Raji (cell line): ENCODE results near the gene ZFP36.

Experiments
- POLR2A ChIP-seq: IDR thresholded peaks from 2 replicates; pipeline ENCODE4 v1.6.1; 2011; ENCODE audit warnings: low read depth, low read length, control low read depth; ENCODE audit not compliant: insufficient read depth

Gene ZFP36, protein sequence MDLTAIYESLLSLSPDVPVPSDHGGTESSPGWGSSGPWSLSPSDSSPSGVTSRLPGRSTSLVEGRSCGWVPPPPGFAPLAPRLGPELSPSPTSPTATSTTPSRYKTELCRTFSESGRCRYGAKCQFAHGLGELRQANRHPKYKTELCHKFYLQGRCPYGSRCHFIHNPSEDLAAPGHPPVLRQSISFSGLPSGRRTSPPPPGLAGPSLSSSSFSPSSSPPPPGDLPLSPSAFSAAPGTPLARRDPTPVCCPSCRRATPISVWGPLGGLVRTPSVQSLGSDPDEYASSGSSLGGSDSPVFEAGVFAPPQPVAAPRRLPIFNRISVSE

DNA sequence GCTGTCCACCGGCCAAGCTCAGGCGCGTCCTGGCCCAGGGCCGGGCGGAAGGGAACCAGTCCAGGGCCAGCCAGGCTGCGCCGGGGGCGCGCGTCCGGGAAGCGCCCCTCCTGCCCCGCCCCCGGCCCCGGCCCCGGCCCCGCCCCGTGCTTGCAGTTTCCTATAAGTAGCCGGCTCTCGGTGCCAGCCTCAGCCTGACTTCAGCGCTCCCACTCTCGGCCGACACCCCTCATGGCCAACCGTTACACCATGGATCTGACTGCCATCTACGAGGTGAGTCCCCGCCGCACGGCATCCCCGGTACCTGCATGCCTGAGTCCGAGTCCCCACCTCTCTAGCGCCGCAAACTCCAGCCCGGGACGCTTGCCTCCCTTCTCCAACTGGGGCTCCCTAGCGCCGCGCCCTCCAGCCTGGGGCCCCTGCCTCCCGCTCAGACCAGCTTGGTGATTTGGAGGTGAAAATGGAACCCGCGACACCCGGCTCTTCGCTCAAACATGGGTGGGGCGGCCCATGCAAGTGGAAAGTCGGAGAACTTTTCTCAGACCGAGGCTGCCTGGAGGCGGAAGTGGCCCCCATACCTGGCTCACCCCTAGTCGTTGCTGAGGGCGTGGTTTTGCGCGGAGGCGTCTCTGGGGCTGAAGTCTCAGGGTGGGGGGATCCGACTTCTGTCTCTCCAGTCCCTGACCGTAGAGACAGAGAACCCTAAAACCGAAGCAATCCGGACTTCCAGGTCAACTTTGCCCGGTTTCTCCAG is at the start of gene ZFP36:
ZFP36 (plus strand) TSS at position 192 of the 754 bp plus-strand sequence; CDS start at position 250, 58 bp downstream.
- peak; percentile 100 for TF ChIP-seq POLR2A

DNA sequence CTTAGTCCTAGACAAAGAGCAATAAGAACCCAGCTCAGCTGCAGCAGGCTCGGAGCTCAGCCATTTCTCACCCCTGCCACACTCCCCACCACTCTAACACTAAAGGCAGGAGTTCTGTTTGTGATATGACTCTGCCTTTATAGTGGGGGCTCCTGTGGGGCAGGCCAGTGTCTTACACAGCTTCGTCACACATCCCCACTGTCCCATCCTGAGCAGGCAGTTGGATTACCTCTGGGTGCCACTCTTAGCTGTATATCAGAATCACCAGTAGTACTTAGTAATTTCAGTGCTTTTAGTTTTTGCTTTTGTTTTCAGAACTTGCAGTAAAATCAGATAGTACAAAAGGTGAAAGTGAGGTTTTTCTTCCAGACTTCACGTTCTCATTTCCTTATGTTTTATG is 47.6 kb upstream of the ZFP36 start:
- TF ChIP-seq POLR2A: no peak

DNA sequence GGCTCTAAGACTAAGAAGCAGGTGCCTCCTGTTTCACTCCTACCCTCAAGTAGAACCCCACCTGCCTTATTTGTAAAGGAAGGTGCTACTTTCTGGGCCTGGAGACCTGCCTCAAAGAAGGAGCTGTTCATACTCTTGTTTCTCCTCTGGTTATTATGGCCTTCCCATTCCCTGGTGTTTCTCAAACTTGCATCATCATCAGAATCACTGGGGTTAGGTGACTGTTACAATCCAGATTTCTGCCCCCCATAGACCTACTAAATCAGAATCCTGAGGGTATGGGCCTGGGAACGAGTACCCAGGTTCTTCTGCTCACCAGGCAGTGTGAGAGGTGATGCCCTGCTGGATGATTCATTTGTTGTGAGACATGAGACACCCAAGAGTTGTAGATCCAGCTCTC is 46.0 kb upstream of the ZFP36 start:
- no peak for TF ChIP-seq POLR2A

DNA sequence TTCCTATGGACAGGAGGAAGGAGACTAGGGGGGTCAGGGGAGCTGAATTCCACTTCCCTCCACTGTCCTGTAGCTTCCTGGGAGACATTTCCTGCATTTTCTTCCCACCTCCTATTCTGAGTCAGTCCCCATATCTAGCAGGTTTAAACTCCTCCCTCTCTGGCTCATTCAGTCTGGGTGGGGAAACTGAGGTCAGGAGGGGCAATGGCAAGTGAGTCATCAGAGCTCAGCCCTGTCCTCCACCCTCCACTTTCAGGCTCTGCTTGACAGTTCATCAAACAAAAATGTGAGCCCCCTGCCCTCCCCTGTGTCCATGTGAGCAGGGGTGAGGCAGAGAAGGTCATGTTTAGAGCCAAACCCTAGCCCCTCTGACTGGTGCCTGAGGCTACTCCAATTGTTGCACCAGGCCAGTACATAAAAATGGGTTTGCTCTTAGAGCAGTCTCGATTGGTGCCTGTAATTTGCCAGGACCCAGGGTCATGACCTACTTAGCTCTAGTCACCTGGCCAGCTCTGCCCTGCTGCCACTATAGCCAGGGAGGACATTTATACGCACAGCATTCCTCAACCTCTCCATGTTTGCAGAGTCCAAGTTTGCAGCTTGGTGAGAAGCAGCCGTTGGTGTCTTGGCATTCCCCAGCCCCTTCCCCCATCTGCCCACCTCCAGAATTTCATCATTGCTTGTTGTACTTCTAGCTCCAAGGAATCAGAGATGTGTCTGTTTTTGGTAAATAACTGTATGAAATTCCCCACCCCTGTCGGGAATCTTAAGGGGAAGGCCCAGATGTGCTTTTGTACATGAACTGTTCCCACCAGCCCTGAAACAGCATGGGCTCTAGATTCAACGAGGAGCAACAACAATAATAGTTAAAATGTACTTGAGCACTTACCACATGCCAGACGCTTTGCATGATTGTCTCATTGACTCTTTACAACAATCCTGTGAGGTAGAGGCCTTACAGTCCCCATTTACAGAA is 43.7 kb upstream of the ZFP36 start:
- no peak for TF ChIP-seq POLR2A

DNA sequence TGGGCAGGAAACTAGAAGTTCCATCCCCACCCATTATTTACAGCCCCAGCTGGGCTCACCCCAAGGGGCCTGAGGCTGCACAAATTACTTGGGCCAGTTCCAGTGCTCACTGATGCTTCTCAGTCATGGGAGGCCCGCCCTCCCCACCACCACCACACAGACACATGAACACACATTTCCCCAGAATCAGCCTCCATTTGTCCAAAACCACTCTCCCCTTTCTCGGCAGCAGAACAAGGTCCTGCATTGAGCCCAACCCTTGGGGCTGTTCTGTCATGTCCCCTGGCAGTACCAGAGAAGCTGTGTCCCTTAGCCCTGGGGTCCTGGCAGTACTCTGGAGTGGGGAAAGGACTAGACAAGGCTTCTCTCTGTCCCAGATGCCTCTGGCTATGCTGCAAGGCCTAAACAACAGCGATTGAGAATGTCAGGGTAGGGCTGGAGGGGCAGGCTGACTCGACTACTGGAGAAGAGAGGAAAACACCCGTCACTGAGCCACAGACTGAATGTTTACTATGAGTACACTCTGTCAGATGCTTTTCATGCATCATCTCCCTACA is 42.7 kb upstream of the ZFP36 start:
- TF ChIP-seq POLR2A: no peak

DNA sequence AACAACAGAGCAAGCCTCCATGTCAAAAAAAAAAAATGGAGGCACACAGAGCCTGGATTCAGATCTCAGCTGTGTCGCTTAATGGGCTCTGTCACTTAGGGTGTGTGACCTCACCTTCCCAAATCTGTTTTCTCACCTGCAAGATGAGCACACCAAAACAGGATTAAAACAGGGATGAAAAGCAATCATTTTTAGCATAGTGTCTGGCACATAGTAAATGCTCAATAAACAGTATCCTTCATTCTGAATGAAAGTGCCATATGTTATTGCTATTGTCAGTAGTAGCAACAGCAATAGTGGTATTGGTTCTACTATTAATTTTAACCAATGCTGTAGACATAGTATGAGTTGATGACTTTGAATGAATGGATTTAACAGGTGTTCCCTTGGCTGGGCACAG is 41.1 kb upstream of the ZFP36 start:
- no peak for TF ChIP-seq POLR2A

DNA sequence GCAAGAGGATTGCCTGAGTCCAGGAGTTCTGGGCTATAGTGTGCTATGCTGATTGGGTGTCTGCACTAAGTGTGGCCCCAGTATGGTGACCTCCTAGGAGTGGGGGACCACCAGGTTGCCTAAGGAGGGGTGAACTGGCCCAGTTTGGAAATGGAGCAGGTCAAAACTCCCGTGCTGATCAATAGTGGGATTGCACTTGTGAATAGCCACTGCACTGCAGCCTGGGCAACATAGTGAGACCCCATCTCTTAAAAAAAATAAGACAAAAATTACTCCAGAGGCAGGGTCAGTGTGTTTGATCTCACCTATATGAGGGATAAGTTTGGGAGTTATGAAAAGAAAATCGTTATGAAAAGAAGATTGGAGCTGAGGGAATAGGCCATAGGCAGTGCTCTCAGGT is 37.4 kb upstream of the ZFP36 start:
- TF ChIP-seq POLR2A: no peak

DNA sequence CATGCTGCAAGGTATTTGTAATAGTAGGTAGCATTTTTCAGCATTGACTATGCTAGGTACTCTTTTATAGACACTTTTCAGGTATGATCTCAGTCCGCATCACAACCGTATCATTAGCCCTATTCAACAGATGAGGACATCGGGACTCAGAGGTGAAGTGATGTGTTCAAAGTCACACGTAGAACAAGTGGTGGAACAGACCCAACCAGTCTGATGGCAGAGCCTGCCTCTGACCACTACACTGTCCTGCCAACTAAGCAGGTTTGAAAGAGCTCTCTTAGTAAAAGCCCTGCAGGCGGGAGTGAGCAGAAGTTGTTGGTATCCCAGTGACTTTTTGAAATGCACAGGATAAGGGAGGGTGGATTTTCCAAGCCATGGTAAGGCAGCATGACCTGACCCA is 35.9 kb upstream of the ZFP36 start:
- no peak for TF ChIP-seq POLR2A

DNA sequence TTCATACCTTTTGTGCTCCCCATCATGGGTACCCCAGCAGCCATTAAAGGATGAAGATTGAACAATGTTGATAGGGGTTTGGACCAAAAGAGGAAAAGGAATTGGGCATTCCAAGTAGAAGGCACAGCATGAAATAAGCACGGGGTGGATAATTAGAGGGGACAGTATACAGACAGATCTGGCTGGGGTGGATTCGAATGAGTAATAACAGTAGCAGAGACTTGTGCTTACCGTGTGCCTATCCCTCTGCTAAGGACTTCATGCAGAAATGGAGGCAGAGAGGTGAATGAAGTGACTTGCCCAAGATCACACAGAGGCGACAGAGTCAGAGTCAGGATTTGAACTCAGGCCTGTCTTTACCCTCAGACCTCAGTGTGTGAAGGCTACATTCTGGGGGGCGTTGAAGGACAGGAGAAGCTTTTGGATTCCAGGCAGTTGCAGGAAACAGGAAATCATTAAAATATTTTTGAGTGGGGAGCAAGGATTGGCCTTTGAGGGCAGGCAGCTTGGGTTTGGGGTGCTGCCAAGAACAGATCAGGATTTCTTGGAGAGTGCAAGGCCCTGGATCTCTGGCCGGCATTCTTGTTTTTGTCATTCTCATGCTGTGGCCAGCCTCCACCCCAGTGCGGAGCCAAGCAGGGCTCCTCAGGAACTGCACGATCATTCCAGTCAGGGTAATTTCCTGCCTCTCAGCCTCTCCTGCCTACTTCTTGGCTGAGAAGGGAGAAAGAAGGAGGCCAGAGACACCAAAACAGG is 34.4 kb upstream of the ZFP36 start:
- TF ChIP-seq POLR2A: no peak

DNA sequence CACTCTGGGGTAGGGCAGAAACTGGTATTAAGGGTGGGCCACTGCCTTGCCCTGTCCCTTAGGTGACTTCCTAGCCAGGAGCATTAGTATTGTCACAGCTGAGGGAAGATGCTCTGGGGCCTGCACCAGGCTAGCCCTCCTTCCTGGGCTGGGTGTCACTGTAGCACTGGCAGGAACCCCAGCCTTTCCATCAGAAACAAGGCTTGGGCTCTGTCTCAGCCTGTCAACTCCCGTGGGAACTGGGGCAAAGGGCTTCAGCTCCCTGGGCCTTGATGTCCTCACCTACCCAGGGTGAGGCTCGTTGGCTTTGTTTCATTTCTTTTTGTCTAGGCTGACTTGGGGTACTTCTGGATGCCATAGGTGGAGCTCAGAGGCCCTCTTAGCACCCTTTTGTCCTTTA is 33.7 kb upstream of the ZFP36 start:
- no peak for TF ChIP-seq POLR2A

DNA sequence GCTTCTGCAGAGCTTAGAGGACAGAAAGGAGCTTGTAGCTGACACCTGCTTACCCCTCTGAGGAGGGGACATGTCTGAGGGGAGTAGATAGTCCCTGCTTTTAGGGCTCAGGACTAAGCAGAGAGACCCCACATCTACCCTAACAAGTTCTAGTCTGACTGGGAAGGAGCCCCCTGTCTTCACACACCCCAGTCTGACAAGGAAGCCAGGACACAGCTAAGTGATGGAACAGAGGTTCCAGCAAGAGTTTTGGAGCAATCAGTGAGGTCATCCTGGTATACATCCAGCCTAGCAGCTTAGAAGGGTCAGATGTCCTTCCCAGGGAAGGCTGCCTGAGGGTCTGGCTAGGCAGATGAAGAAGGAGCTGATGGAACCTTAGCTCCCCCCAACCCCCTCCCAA is 30.7 kb upstream of the ZFP36 start:
- TF ChIP-seq POLR2A: no peak

- TF ChIP-seq POLR2A: no peak
Measured at GRCh38 chr19:39377373-39378362, 29.0 kb upstream of the ZFP36 start.

DNA sequence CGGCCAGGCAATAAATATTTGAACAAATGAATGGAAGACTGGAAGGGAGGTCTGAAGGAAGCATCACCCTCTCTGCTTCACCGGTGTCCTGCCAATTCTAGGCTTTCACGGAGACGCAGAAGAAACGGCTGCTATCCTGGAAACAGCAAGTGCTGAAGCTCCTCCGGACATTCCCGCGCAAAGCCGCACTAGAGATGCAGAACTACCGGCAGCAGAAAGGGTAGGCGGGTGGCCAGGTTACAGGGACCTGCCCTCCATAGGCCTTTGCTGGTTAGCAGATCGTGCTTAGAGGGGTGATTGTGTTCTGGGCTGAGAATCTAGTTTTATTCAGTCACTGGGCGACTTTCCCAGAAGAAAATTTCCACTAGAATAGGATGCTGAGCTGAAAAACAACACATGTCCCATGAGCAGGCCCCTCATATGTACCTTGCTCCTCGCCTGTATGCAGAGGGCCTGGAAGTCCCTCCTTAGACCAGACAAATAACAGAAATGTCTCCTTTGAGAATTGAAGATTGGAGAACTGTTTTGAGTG is 26.7 kb upstream of the ZFP36 start:
- no peak for TF ChIP-seq POLR2A
